ENCODE measurements around the gene ALDH1A1. TPM values are rescaled to one million over a fixed set of nuclear protein-coding genes. Genes with fewer than 3 reads are reported as not detected.

Gene ALDH1A1
- total and polyA plus RNA-seq, 2 of the 8 experiments (the other 6 are each of a cell fraction or from before 2014, with no cell fraction given), result 0.50 to 0.82 TPM

Other genes starting within 250 kb of the ALDH1A1 start
- 5.7 and 6.7 TPM in 2 replicates for gene ANXA1, start 198.8 kb upstream of the ALDH1A1 start, total RNA-seq (2021; fragmentation: NEBNext Ultra II Directional; extraction: Animal tissue kit (Norgen Biotek cat#: 25700))
- gene ANXA1, start 198.8 kb upstream of the ALDH1A1 start, polyA plus RNA-seq (2011; rRNA removed), result 0.50 and 0.71 TPM in 2 replicates

Data from H1 (cell line).